Measurements from ENCODE around the gene PLEKHG5.

Gene PLEKHG5

GRCh38 chr1:6462412-6463119 is 28.9 kb downstream of the PLEKHG5 start:
- TF ChIP-seq REST (IDR thresholded peaks at IDR 0.05; ENCODE audit: insufficient read depth in 1 of 2, low read depth in 2 of 2, low read length in 2 of 2), result no peak
- TF ChIP-seq TAF1 (IDR thresholded peaks at IDR 0.05; ENCODE audit: borderline replicate concordance, insufficient read depth, low read length), result no peak
- no peak for TF ChIP-seq SIN3A (IDR thresholded peaks at IDR 0.05; ENCODE audit: borderline replicate concordance, insufficient read depth, low read length)
- TF ChIP-seq POLR2AphosphoS5 (IDR thresholded peaks at IDR 0.05; ENCODE audit: low read depth, low read length), result no peak
- TF ChIP-seq FOXP2 (optimal IDR thresholded peaks at IDR 0.05; ENCODE audit: borderline replicate concordance, extremely low read depth, extremely low read length, insufficient read depth), result no peak

GRCh38 chr1:6461538-6462411 is 29.7 kb downstream of the PLEKHG5 start:
- TF ChIP-seq FOXP2 (optimal IDR thresholded peaks at IDR 0.05; ENCODE audit: borderline replicate concordance, extremely low read depth, extremely low read length, insufficient read depth), result no peak
- TF ChIP-seq TAF1 (IDR thresholded peaks at IDR 0.05; ENCODE audit: borderline replicate concordance, insufficient read depth, low read length), result no peak
- TF ChIP-seq SIN3A (IDR thresholded peaks at IDR 0.05; ENCODE audit: borderline replicate concordance, insufficient read depth, low read length), result no peak
- TF ChIP-seq REST (IDR thresholded peaks at IDR 0.05; ENCODE audit: insufficient read depth in 1 of 2, low read depth in 2 of 2, low read length in 2 of 2), result no peak
- no peak for TF ChIP-seq POLR2AphosphoS5 (IDR thresholded peaks at IDR 0.05; ENCODE audit: low read depth, low read length)

- no peak for TF ChIP-seq FOXP2 (optimal IDR thresholded peaks at IDR 0.05; ENCODE audit: borderline replicate concordance, extremely low read depth, extremely low read length, insufficient read depth)
- no peak for TF ChIP-seq SIN3A (IDR thresholded peaks at IDR 0.05; ENCODE audit: borderline replicate concordance, insufficient read depth, low read length)
- TF ChIP-seq REST (IDR thresholded peaks at IDR 0.05; ENCODE audit: insufficient read depth in 1 of 2, low read depth in 2 of 2, low read length in 2 of 2), result no peak
- no peak for TF ChIP-seq TAF1 (IDR thresholded peaks at IDR 0.05; ENCODE audit: borderline replicate concordance, insufficient read depth, low read length)
- no peak for TF ChIP-seq POLR2AphosphoS5 (IDR thresholded peaks at IDR 0.05; ENCODE audit: low read depth, low read length)
Measured at GRCh38 chr1:6461051-6461530, 30.4 kb downstream of the PLEKHG5 start.

GRCh38 chr1:6460301-6461050 is 31.0 kb downstream of the PLEKHG5 start:
- TF ChIP-seq FOXP2 (optimal IDR thresholded peaks at IDR 0.05; ENCODE audit: borderline replicate concordance, extremely low read depth, extremely low read length, insufficient read depth), result no peak
- TF ChIP-seq REST (IDR thresholded peaks at IDR 0.05; ENCODE audit: insufficient read depth in 1 of 2, low read depth in 2 of 2, low read length in 2 of 2), result no peak
- TF ChIP-seq TAF1 (IDR thresholded peaks at IDR 0.05; ENCODE audit: borderline replicate concordance, insufficient read depth, low read length), result no peak
- TF ChIP-seq POLR2AphosphoS5 (IDR thresholded peaks at IDR 0.05; ENCODE audit: low read depth, low read length), result no peak
- no peak for TF ChIP-seq SIN3A (IDR thresholded peaks at IDR 0.05; ENCODE audit: borderline replicate concordance, insufficient read depth, low read length)

Data from PFSK-1 (cell line).